ENCODE data around the gene ALDH2.

GRCh38 chr12:111776836-111777344, 10.2 kb downstream of the ALDH2 start:
- TF ChIP-seq CTCF (conservative IDR thresholded peaks at IDR 0.05 in 1 of 2, IDR thresholded peaks at IDR 0.05 in 1 of 2; ENCODE audit: low read depth in 1 of 2, low read length in 2 of 2): no peak
- TF ChIP-seq EZH2 (IDR thresholded peaks at IDR 0.05; ENCODE audit: low read length, missing control alignments): no peak
